Cardiac fibroblast (primary cell): Measurements from ENCODE around the gene MYLIP.

ENCODE experiments used
- DNase-seq, 2 donors: peaks; one replicate each; pipeline versions ENCODE4 v3.0.0 to v3.0.0-alpha.2; 2010; ENCODE audit warnings: low read depth in 2 of 2
- H3K4me3 ChIP-seq, 2 donors: replicated peaks in 1 of 2; 1 replicate in 1 of 2; 2 replicates in 1 of 2; pipeline ENCODE4 v1.5.1; 2011; ENCODE audit warnings: low read depth in 2 of 2, low read length in 2 of 2, mild to moderate bottlenecking in 2 of 2, moderate library complexity in 1 of 2
- TF ChIP-seq, protein P1 (sequence below): IDR thresholded peaks from one replicate; pipeline ENCODE4 v1.5.1; 2011; ENCODE audit warnings: low read depth, mild to moderate bottlenecking, low read length, inconsistent platforms

Gene MYLIP

DNA sequence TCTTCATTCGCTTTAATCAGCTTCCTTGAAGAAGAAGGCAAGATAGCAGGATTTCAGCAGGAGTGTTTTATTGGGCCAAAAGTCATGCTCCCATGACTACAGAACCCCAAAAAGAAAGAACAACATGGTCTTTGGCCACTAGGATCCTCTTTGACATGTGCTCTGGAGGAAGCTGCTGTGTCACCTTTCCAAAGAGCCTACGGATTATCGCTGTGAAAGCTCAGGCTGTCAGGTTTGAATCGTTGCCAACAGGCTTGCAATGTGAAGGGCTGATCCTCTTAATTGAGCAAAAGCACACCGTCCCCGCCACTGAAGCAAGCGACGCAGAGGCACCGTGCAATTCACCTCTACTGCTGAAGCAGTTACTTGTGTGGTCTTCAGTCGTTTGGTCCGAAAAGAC, 29.0 kb downstream of the MYLIP start:
- no peak for DNase-seq
- no peak overlapping the region for H3K4me3 ChIP-seq
- TF ChIP-seq, protein P1, sequence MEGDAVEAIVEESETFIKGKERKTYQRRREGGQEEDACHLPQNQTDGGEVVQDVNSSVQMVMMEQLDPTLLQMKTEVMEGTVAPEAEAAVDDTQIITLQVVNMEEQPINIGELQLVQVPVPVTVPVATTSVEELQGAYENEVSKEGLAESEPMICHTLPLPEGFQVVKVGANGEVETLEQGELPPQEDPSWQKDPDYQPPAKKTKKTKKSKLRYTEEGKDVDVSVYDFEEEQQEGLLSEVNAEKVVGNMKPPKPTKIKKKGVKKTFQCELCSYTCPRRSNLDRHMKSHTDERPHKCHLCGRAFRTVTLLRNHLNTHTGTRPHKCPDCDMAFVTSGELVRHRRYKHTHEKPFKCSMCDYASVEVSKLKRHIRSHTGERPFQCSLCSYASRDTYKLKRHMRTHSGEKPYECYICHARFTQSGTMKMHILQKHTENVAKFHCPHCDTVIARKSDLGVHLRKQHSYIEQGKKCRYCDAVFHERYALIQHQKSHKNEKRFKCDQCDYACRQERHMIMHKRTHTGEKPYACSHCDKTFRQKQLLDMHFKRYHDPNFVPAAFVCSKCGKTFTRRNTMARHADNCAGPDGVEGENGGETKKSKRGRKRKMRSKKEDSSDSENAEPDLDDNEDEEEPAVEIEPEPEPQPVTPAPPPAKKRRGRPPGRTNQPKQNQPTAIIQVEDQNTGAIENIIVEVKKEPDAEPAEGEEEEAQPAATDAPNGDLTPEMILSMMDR = no peak

DNA sequence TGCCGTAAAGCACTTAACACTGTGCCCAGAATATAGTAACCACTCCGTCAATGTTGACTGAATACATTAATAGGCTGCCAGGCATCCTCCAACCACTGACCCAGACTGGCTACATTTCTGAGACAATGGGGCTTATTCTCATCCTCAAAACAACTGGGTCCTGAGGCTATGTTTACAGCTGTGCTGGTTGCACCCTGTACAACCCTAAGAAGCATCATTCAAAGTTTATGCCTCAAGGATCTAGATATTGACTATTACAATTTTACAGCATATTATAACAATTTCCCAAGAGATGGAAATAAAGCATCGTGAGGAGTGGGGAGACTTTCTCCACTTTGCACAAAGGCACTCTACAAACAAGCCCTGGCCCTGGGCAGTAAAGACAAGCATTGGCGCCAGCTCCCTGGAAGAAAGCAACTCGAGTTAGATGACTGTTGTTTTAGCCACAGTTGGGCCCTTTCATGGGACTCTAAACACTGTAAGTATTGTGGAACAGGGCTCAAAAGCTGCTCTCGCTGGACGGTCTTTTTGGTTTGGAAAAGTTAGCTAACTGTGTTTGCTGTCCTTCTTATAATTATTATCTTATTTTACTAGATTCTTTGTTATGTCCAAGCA, 30.2 kb downstream of the MYLIP start:
- DNase-seq = no peak
- TF ChIP-seq, protein P1 = no peak
- no peak overlapping the region for H3K4me3 ChIP-seq

GRCh38 chr6:16160794-16161193, 31.9 kb downstream of the MYLIP start:
- TF ChIP-seq, protein P1 = no peak
- no peak for DNase-seq
- no peak overlapping the region for H3K4me3 ChIP-seq

GRCh38 chr6:16162003-16162402, 33.1 kb downstream of the MYLIP start:
- TF ChIP-seq, protein P1 = no peak
- DNase-seq = no peak
- H3K4me3 ChIP-seq = no peak overlapping the region

- DNase-seq = no peak
- no peak overlapping the region for H3K4me3 ChIP-seq
- TF ChIP-seq, protein P1 = no peak
Observed at GRCh38 chr6:16163066-16163465, 34.2 kb downstream of the MYLIP start.

GRCh38 chr6:16163535-16164300, 34.8 kb downstream of the MYLIP start:
- DNase-seq = peak; percentile 35 to 37
- H3K4me3 ChIP-seq = no peak overlapping the region
- TF ChIP-seq, protein P1 = no peak
